NK-92 treated with Interleukin-12 subunit alpha and Interleukin-12 subunit beta, amount 100 ng/mL, for 24 hours (cell line): Measurements from ENCODE around the gene HTR3A.
"Not testable (repeated sequence)": the region's sequence is repeated elsewhere in the genome, so short reads cannot be mapped to it uniquely, and the experiment has no call there.

Source experiments
- DNase-seq: peaks from one replicate; lab custom pipeline; 2025; lab: John Stamatoyannopoulos, UW

The HTR3A gene

DNA sequence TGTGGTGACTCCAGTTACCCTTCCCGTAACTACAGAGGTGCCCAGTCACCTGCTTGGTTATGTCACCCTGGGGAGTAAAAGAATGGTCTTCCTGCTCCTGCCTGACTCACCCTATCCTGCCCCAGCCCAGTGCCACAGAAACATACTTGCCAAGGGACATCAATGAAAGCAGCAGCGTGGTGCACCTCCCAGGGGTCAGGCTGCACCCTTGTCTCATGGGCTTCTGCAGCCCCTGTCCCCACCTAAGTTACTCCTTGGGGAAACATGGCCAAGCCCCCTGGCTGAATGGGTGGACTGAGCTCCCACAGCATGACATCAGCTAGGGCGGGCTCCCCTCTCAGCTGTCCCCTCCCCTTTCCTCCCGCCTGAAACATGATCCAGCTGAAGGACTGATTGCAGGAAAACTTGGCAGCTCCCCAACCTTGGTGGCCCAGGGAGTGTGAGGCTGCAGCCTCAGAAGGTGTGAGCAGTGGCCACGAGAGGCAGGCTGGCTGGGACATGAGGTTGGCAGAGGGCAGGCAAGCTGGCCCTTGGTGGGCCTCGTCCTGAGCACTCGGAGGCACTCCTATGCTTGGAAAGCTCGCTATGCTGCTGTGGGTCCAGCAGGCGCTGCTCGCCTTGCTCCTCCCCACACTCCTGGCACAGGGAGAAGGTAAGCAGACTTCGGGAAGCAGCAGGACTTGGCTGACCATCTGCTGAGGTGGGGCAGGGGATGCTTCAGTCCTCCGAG lies at the start of gene HTR3A:
TSS of gene HTR3A (plus strand) at position 368 of the 730 bp plus-strand sequence. CDS start at position 586, 218 bp downstream.
- DNase-seq, result no peak

DNA sequence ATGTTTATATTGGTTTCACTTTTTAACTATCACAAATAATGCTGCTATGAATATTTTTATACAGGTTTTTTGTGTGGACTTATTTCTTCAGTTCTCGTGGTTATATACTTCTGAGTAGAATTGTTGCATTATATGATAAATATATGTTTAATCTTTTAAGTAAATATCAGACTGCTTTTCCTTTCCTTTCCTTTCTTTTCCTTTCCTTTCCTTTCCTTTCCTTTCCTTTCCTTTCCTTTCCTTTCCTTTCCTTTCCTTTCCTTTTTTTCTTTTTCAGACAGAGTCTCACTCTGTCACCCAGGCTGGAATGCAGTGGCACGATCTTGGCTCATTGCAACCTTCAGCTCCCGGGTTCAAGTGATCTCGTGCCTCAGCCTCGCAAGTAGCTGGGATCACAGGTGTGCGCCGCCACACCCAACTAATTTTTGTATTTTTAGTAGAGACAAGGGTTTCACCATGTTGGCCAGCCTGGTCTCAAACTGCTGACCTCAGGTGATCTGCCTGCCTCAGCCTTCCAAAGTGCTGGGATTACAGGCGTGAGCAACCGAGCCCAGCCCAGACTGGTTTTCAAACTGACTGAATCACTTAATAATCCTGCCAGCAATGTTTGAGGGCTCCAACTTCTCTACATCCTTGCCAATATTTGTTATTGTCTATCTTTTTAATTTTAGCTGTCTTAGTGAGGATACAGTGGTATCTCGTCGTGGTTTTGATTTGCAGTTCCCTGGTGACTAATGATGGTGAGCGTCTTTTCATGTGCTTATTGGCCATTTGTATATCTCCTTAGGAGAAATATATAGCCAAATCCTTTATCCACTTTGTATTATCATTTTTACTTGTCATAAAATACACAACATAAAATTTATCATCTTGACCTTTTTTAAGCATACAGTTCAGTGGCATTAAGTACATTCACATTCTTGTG lies 48.4 kb upstream of the HTR3A start:
- DNase-seq, result no peak

- no peak for DNase-seq
Measured at GRCh38 chr11:113928311-113928710, 46.6 kb upstream of the HTR3A start.

DNA sequence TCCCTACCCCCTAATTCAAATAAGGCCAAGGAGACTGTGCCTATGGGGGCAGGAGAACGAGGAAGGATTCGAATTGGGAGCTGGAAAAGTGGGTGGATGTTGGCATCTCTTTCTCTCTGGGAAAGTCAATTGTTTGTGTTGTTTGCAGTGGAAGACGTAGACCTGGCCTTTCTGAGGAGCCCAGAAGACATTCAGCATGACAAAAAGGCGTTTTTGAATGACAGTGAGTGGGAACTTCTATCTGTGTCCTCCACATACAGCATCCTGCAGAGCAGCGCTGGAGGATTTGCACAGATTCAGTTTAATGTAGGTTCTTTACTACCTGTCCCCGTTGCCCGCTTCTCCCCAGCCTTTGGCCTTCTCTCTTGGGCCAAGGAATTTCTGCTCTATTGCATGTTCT lies 42.1 kb upstream of the HTR3A start:
- DNase-seq, result no peak

- not testable (repeated sequence) for DNase-seq
Measured at GRCh38 chr11:113934193-113934592, 40.7 kb upstream of the HTR3A start.

DNA sequence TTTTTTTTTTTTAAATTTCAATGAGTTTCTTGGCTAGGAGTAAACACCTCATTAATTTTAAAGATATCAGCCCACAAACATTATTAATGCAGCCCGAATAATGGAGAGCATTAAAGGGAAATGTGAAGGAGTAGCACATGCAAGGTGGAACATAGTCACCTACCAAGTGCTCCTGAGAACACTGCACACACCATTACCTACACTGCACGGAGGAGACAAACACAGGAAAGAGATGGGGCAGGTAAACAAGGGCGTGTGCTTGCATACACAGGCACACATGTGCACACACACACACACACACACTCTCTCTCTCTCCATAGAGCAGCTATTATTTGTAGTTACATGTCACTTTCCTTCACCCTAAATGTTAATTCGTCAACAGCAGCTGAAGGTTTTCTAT lies 40.1 kb upstream of the HTR3A start:
- no peak for DNase-seq

GRCh38 chr11:113935858-113936257 lies 39.0 kb upstream of the HTR3A start:
- DNase-seq, result no peak

GRCh38 chr11:113937918-113938317 lies 37.0 kb upstream of the HTR3A start:
- no peak for DNase-seq

GRCh38 chr11:113942256-113942655 lies 32.7 kb upstream of the HTR3A start:
- DNase-seq, result no peak

- DNase-seq, result not testable (repeated sequence)
Measured at GRCh38 chr11:113946162-113946561, 28.7 kb upstream of the HTR3A start.

GRCh38 chr11:113947994-113948393 lies 26.9 kb upstream of the HTR3A start:
- DNase-seq, result no peak

DNA sequence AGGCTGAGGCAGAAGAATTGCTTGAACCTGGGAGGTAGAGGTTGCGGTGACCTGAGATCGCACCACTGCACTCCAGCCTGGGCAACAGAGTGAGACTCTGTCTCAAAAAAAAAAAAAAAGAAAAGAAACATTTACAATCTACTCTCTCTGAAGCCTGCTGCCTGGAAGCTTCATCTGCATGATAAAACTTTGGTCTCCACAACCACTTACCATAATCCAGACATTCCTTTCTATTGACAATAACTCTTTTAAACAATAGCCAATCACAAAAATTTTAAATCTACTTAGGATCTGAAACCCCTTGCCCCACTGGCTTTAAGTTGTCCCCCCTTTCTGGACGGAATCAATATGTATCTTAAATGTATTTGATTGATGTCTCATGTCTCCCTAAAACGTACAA lies 25.0 kb upstream of the HTR3A start:
- DNase-seq, result no peak

DNA sequence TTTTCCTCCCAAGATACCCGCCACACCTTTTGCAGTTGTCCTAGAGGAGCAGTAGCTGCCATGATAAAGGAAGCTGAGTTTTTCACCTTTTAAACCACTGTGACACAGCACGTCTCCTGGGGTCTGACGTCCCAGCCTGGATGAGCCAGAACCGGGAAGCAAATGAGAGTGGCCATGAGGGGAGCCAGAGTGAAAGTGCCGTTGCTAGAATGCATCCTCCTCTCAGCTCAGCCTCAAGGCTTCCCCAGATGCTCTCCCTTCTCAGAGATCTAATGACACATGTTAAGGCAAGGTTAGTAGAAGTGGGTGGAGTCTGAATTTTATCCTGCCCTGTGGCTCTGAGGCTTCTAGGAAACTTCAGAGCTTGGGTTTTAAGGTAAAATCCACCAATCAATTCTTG lies 23.4 kb upstream of the HTR3A start:
- no peak for DNase-seq

DNA sequence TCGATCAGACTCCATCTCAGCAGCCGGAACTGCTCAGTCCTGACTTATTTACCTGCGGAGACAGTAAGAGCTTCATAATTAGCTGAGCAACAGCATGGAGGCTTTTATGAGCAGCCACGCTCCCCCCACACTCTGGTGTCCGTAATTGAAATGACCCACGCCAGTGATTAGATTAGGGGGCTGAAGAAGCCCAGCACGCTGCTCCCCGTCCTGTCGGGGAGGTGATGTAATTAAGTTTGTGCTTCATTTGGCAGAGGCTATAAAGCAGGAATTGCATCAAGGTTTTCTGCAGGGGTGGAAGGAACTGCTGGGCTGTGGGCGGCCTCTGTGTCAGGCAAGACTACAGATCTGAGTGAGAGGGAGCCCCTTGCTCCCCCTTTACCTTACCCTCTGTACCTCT lies 22.8 kb upstream of the HTR3A start:
- no peak for DNase-seq

DNA sequence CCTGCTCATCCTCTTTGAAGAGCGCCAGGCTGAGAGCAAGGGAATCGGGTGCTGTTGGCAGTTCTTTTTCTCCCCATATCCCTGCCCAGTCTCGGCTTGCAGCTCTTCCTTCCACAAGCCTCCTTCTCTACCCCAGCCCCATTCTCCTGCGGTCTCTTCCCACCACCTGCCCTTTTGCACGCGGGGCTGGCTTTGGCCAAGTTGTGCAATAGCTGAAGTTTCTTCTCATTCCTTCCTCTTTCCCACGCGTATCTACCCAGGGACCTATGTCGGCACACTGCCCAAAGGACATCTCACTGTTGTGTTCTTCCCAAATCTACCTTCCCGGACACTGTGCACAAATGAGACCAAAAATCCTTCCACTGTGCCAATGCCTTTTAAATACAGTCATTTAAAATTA lies 22.3 kb upstream of the HTR3A start:
- no peak for DNase-seq

- no peak for DNase-seq
Measured at GRCh38 chr11:113954235-113954634, 20.7 kb upstream of the HTR3A start.

DNA sequence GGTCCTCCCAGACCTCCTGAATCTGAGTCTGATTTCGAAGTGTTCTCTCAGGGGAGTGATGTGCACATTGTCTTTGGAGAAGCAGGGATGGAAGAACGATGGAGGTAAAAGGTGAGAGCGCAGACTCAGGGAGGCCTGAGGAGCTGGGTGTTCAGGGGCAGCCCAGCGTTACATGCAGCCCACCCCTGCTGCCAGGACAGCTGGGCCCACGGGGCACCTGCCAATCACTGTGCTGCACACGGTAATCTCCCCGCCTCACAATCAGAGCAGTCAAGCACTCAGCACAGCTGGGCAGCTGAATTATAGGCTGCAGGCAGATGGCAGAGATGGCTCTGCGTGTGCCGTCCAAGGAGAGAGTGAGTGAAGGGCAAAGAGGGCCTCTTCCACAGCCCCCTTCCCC lies 17.9 kb upstream of the HTR3A start:
- no peak for DNase-seq

GRCh38 chr11:113960702-113961330 lies 14.1 kb upstream of the HTR3A start:
- DNase-seq, result no peak

GRCh38 chr11:113967361-113967760 lies 7.5 kb upstream of the HTR3A start:
- no peak for DNase-seq

DNA sequence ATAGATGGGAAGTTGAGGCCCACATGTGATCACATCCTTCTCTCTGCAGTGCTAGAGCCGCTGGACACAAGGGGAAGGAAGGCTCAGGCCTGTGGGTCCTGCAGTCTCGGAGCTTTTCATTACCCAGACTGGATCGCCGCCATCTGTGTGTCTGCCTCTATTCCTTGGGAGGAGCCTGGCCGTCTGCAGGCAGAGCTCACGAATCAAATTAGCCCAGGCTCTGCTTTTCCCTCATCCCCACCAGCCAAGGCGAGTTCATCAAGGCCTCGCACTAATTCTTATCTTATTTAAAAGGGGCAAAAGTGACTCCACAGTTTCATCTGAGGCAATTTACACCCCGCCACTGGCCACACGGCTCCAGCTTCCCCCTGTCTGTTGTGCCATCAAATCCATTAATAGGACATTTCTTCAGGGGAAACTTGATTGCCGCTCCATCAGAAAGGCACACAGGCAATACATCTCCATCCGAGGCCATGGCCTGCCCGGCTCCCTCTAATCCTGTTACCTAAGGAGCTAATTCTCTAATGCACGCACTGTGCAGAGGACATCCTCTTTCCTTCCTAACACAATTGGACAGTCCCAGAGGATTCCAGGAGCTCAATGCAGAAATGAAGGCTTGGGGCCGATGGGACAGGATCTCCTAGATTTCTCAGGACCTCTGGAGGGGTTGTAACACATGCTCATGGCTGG lies 3.3 kb upstream of the HTR3A start:
- DNase-seq, result no peak

- DNase-seq, result no peak
Measured at GRCh38 chr11:113977071-113977490, 2.2 kb downstream of the HTR3A start.

- DNase-seq, result no peak
Measured at GRCh38 chr11:113977701-113978100, 2.8 kb downstream of the HTR3A start.
